ENCODE measurements around the gene PLA2G4C.
"Not testable (repeated sequence)": the region's sequence is repeated elsewhere in the genome, so short reads cannot be mapped to it uniquely, and the experiment has no call there.

The PLA2G4C gene

GRCh38 chr19:48085904-48086864 lies 24.4 kb downstream of the PLA2G4C start:
- peak; percentile 51 for DNase-seq (ENCODE audit: low read depth)
- peak; percentile 66 for TF ChIP-seq CTCF (IDR thresholded peaks at IDR 0.05; ENCODE audit: low read depth, low read length)
- TF ChIP-seq MAX (IDR thresholded peaks at IDR 0.05; ENCODE audit: low read depth, low read length) = peak; percentile 14; the same call in 1 of the 2 replicates
- TF ChIP-seq POLR2A (IDR thresholded peaks at IDR 0.05; ENCODE audit: extremely low read depth, insufficient read length) = no peak
- H3K4me3 ChIP-seq (ENCODE audit: low read depth, low read length) = no peak overlapping the region

- no peak for TF ChIP-seq MAX (IDR thresholded peaks at IDR 0.05; ENCODE audit: low read depth, low read length)
- TF ChIP-seq MYC (IDR thresholded peaks at IDR 0.05; ENCODE audit: low read depth, low read length) = no peak
- no peak for TF ChIP-seq CTCF (IDR thresholded peaks at IDR 0.05; ENCODE audit: low read depth, low read length)
- no peak for TF ChIP-seq POLR2A (IDR thresholded peaks at IDR 0.05; ENCODE audit: extremely low read depth, insufficient read length)
- no peak overlapping the region for H3K4me3 ChIP-seq (ENCODE audit: low read depth, low read length)
- DNase-seq (ENCODE audit: low read depth) = no peak
Measured at GRCh38 chr19:48085076-48085475, 25.5 kb downstream of the PLA2G4C start.

- DNase-seq (ENCODE audit: low read depth) = no peak
- no peak overlapping the region for H3K4me3 ChIP-seq (ENCODE audit: low read depth, low read length)
- TF ChIP-seq CTCF (IDR thresholded peaks at IDR 0.05; ENCODE audit: low read depth, low read length) (no peak), MAX (IDR thresholded peaks at IDR 0.05; ENCODE audit: low read depth, low read length) (no peak), MYC (IDR thresholded peaks at IDR 0.05; ENCODE audit: low read depth, low read length) (no peak), POLR2A (IDR thresholded peaks at IDR 0.05; ENCODE audit: extremely low read depth, insufficient read length) (no peak)
Measured at GRCh38 chr19:48081106-48081505, 29.5 kb downstream of the PLA2G4C start.

GRCh38 chr19:48070177-48070769 lies 40.3 kb downstream of the PLA2G4C start:
- not testable (repeated sequence) for DNase-seq (ENCODE audit: low read depth); H3K4me3 ChIP-seq (ENCODE audit: low read depth, low read length)

- peak; percentile 12 for TF ChIP-seq CTCF (IDR thresholded peaks at IDR 0.05; ENCODE audit: low read depth, low read length)
- TF ChIP-seq POLR2A (IDR thresholded peaks at IDR 0.05; ENCODE audit: extremely low read depth, insufficient read length) = no peak
- DNase-seq (ENCODE audit: low read depth) = no peak
- H3K4me3 ChIP-seq (ENCODE audit: low read depth, low read length) = no peak overlapping the region
Measured at GRCh38 chr19:48069435-48069834, 41.2 kb downstream of the PLA2G4C start.

GRCh38 chr19:48064509-48064908 lies 46.1 kb downstream of the PLA2G4C start:
- TF ChIP-seq MYC (IDR thresholded peaks at IDR 0.05; ENCODE audit: low read depth, low read length) = no peak
- no peak for TF ChIP-seq CTCF (IDR thresholded peaks at IDR 0.05; ENCODE audit: low read depth, low read length)
- TF ChIP-seq MAX (IDR thresholded peaks at IDR 0.05; ENCODE audit: low read depth, low read length) = no peak
- TF ChIP-seq POLR2A (IDR thresholded peaks at IDR 0.05; ENCODE audit: extremely low read depth, insufficient read length) = no peak
- no peak for DNase-seq (ENCODE audit: low read depth)
- no peak overlapping the region for H3K4me3 ChIP-seq (ENCODE audit: low read depth, low read length)

Measured in NB4 (cell line).